ENCODE data around the gene FERMT2.

GRCh38 chr14:52901357-52901980 is 49.4 kb downstream of the FERMT2 start:
- TF ChIP-seq CTCF (conservative IDR thresholded peaks at IDR 0.05; ENCODE audit: low read depth, low read length) (no peak), EZH2 (IDR thresholded peaks at IDR 0.05; ENCODE audit: low read length, unreplicated experiment) (no peak)
